Activated CD4-positive, alpha-beta T cell treated with anti-CD3 and anti-CD28 coated beads, Interleukin-2, amount 50 U/mL, for 24 hours (primary cell): ENCODE measurements around the gene SIRT4.

Experiments used
- DNase-seq, 2 donors: peaks; one replicate each; pipeline ENCODE4 v3.0.0-alpha.2; 2020; ENCODE audit warnings: low read depth in 1 of 2, low spot score in 1 of 2

Gene SIRT4

DNA sequence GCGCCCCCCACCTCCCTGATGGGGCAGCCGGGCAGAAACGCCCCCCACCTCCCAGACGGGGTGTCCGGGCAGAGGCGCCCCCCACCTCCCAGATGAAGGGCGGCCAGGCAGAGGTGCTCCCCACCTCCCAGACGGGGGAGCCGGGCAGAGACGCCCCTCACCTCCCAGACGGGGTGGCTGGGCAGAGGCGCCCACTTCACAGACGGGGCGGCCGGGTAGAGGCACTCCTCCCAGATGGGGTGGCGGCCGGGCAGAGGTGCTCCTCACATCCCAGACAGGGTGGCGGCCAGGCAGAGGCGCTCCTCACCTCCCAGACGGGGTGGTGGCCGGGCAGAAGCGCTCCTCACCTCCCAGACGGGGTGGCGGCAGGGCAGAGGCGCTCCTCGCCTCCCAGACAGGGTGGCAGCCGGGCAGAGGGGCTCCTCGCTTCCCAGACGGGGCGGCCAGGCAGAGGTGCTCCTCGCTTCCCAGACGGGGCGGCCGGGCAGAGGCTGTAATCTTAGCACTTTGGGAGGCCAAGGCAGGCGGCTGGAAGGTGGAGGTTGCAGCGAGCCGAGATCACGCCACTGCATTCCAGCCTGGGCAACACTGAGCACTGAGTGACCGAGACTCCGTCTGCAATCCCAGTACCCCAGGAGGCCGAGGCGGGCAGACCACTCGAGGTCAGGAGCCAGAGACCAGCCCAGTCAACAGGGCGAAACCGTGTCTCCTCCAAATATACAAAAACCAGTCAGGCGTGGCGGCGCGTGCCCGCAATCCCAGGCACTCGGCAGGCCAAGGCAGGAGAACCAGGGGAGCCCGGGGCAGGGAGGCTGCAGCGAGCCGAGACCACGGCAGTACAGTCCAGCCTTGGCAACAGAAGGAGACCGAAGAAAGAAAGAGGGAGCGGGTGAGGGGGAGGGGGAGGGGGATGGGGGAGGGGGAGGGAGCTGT lies 23.7 kb upstream of the SIRT4 start:
- DNase-seq = no peak

DNA sequence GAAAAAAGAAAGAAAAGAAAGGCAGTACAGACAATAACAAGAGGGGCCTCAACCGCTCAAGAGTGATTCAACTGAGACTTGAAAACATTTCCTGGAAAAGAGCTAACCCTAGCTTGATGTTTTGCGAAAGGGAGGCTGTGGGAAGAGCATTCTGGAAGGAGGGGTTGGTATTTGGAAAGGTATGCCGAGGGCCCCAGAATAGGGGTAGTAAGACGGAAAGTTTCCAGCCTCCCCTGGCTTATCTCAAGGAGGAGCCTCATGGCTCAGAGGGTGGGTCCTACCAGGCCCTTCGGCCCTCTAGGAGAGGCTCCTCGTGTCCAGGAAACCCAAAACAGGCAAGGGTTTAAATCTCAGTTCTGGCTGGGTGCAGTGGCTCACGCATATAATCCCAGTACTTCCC lies 18.8 kb upstream of the SIRT4 start:
- no peak for DNase-seq

DNA sequence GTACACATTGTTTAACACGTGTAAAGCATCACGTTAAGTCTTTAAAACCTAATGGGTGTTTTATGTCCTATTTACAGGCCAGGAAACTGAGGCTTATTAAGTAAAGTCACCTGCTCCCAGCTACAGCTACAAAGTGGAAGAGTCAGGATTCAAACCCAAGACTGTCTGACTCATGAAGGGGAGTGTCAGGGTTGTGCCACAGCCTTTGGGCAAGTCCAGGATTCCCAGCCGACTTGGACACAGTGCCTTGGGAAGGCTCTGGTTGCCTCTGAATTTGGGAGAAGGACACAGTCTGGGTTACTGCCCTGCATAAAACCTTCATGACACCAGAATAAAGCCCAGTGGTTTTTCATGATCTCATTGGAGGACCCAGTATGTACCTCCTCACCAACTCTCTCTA lies 17.7 kb upstream of the SIRT4 start:
- no peak for DNase-seq

DNA sequence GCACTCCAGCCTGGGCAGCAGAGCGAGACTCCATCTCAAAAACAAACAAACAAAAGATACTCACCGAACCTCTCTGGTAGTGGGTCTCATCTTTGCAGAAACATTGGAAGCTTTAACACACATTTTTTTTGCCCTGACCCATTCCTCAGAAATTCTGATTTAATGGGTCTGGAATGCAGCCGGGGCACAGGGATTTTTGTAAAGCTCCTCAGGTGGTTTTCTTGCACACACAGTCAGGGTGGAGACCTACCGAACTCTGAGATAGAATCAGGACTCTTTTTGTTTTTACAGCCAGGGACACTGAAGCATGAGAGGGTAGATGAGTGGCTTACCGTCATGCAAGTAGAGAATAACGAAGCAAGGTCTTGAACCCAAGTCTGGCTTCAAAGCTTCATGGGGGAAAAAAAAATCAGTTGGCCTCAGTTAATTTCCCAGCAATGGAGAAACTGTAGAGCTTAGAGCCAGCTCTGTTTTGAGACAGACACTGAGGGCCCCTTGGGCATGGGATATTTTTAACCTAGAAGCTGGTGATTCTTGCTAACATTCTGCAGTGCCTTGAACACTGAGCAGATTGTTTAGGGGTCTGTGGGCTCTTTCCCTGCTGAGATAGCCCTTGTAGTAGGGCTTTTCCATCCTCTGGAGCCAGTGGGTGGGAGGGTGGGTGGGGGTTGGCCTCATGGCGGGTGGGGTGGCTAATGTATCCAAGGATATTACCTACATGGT lies 15.2 kb upstream of the SIRT4 start:
- no peak for DNase-seq

- DNase-seq = no peak
These were observed 14.6 kb upstream of the SIRT4 start for GRCh38 chr12:120287491-120287890.

- DNase-seq = peak; percentile 10 to 17
These were observed 11.4 kb upstream of the SIRT4 start for GRCh38 chr12:120290609-120291305.

DNA sequence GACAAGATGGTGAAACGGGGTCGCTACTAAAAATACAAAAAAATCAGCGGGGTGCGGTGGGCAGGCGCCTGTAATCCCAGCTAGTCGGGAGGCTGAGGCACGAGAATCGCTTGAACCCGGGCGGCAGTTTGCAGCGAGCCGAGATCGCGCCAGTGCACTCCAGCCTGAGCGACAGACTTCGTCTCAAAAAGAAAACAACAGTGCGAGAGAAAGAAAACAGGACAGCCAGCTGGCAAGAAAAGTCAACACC lies 9.8 kb upstream of the SIRT4 start:
- no peak for DNase-seq

- peak; percentile 34 to 89 for DNase-seq
These were observed 9.2 kb upstream of the SIRT4 start, which contains the start of gene RNU4-1 for GRCh38 chr12:120292661-120293531. Gene RNU4-1 (minus strand): TSS chr12:120293237.

DNA sequence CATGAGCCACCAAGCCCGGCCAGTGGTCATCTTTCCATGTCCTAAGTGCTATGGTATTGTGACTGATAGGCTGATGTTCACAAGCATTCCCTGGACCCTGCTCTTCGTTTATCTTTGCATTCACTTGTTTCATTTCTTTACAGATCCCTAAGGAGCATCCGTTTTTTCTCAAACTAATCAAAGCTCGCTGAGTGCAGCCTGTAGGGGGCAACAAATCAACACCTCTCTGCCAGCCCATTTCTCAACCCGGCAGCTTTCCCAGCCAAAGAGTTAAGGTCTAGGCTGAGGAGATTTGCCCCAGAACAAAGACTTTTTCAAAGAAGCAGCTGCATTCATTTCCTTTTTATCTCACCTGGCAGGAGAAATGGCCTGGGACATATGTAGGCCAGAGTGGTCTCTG lies 12.1 kb downstream of the SIRT4 start:
- no peak for DNase-seq

DNA sequence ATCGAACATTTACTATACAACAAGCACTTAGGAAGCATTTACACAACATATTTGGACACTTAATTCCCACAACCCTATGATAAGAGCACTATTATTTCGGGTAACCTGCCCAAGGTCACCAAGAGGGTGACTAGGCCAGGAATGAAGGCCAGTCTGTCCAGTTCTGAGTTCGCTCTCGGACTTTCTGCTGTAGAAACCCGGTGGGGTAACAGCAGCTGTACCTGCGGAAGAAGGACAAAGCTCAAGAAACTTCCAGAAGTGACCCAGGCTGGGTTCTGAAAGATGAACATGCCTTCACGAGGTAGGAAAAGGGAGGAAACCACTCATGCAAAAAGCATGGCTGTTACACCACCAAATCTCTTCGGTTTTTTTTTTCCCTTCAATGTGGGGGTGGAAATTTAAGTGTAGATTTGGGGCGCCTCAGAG lies 14.7 kb downstream of the SIRT4 start:
- no peak for DNase-seq

DNA sequence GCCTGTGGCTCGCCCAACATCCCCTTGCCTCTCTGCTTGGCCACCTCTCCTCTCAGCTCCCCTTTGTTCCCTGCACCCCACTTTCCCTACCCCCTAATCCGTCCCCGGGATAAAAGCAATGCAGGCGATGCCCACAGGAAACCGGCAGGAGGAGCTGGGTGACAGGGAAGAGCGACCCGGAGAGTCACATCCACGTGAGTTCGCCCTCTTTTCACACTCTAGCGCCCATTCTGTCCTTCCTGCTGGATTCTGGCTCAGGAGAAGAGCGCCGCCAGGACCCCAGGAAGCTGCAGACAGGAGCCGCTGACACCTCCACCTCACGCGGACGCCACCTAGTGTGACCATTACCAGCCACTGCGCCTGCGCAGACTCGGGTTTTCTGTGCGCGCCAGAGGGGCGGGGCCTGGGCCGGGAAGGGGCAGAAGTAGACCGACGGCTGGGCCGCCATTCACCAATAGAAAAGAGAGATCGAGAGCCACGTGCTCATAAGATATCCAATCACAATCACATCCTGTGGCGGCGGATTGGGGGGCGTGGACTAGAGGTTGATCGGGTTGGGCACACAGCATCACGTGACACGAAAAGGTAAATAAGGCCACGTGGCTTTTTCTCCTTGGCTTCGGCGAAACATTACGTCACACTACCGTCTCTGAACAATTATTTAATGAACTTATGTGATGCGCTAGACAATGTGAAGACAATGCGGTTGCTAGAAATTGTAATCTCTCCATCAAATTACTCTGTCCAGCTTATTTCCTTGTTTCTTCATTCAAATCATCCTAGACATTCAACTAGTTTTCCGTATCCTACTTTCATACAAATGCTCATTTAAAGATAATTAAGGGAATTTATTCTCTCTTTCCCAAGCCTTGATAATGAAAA lies 15.3 kb downstream of the SIRT4 start:
- peak; percentile 99 to 100 for DNase-seq

DNA sequence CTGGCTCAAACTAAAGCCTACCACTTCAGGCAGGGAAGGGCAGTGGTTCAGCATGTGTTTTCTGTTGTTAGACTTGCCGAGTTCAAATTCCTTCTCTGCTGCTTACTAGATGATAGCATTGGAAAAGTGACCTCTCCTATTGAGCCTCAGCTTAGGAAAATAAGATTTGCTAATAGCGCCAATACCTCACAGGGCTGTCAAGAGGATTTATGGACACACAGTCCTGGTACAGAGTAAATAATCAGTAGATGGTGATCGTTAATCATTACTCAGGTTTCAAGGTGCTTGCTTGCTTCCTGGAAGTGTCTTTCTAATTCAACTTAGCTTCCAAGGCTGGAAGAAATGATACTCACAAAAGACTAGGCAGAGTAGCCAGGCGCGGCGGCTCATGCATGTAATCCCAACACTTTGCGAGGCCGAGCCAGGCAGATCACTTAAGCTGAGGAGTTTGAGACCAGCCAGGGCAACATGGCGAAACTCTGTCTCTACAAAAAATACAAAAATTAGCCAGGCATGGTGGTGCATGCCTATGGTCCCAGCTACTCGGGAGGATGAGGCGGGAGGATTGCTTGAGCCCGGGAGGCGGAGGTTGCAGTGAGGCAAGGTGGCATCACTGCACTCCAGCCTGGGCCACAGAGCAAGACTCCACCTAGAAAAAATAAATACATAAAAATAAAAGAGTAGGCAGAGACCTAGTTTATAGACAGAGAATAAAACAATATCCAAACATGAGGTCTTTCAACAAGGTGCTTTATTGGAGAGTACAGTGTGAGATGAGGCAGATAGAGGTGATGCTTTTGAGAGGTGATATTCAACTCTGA lies 19.5 kb downstream of the SIRT4 start:
- no peak for DNase-seq

GRCh38 chr12:120323772-120324171 lies 21.7 kb downstream of the SIRT4 start:
- DNase-seq = no peak

DNA sequence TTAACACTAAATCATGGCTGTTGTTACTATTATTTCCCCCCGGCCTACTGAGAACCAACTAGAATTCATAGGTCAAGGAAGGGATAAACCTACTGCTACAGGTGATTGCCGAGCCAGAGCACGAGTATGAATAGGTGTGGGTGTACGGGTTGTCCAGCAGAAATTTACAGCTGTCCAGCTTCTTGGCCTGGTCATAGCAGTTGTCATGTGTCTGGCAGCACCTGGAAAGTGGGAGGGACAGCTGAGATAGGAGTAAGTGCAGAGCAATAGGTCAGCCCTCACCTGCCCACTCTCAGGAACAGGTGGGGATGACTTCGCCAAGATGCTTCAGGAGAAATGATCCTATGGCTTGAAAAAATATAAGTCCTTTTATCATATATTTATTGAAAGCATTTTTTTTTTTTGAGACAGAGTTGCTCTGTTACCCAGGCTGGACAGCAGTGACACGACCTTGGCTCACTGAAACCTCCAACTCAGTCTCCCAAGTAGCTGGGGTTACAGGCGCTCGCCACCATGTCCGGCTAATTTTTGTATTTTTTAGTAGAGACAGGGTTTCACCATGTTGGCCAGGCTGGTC lies 22.8 kb downstream of the SIRT4 start:
- no peak for DNase-seq

DNA sequence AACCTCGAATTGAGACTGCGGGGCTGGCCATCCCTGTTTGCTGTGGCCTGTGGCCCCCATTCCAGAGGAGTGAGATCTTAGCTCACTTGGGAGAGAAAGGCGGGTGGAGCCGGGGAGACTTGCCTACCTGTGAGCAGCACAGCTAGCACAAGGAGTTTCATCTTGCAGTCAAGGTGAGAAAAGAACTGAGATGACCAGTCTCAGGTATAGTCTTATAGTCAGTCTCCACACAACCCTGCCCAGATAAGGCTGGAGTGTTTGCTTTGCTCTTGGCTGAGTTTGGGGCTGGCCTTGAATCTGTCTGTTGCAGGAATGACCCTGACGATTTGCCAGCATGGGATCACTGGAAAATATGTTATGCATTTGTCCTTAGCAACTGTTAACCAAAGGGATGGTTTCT lies 25.5 kb downstream of the SIRT4 start, which contains the start of gene PLA2G1B:
Gene PLA2G1B, minus strand, starts transcription at position 187 of the 400 bp plus-strand sequence. Its CDS starts 26 bp downstream, at position 161.
- DNase-seq = no peak

DNA sequence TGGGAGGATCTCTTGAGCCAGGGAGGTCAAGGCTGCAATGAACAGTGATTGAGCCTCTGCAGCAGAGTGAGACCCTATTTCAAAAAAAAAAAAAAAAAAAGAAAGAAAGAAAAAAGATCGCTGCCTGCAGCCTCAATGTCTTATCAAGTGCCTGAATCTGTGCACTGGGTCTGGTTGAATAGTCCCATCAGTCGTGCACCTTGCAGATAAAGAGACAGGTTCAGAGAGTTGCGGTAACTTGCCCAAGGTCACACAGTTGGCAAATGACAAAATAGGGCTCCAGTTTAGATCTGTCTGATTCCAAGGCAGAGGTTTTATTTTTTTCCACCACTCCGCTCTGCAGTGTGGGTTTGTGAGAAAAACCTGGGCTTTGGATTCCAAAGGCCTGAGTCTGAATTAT lies 26.1 kb downstream of the SIRT4 start:
- no peak for DNase-seq

- DNase-seq = no peak
These were observed 29.3 kb downstream of the SIRT4 start for GRCh38 chr12:120331390-120331789.

DNA sequence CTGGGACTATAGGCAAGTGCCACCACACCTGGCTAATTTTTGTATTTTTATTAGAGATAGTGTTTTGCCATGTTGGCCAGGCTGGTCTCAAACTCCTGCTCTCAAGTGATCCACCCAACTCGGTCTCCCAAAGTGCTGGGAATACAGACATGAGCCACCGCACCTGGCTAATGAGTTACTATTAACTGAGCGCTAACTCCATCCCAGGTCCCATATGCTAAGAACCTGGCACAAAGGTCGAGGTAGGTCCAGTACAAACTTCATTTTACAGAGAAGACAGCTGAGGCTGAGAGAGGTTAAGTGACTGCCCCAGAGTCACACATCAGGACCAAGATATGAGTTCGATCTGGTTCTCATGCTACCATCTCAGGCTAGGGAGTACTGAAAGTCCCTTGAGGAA lies 29.9 kb downstream of the SIRT4 start:
- DNase-seq = no peak

GRCh38 chr12:120332523-120332922 lies 30.4 kb downstream of the SIRT4 start:
- DNase-seq = no peak
